Stomach smooth muscle (tissue), 2 donors: Measurements from ENCODE around the gene HMGCLL1.

Experiments used
- H3K27ac ChIP-seq: one replicate; pipeline ENCODE4 v1.7.0; 2013; ENCODE audit warnings: mild to moderate bottlenecking, low read length, inconsistent platforms
- H3K27me3 ChIP-seq, 2 donors: one replicate each; pipeline ENCODE4 v1.7.0; 2013; ENCODE audit warnings: low read length in 2 of 2; ENCODE audit not compliant: insufficient read depth in 2 of 2, control insufficient read depth in 1 of 2
- H3K36me3 ChIP-seq, 2 donors: one replicate each; pipeline ENCODE4 v1.7.0; 2013; ENCODE audit warnings: low read length in 2 of 2; ENCODE audit not compliant: control insufficient read depth in 2 of 2, insufficient read depth in 2 of 2
- H3K4me1 ChIP-seq: one replicate; pipeline ENCODE4 v1.7.0; 2013; ENCODE audit warnings: low read length; ENCODE audit not compliant: control insufficient read depth, insufficient read depth
- H3K4me3 ChIP-seq, 2 donors: one replicate each; pipeline ENCODE4 v1.7.0; 2013; ENCODE audit warnings: low read length in 2 of 2
- H3K9ac ChIP-seq, 2 donors: one replicate each; pipeline ENCODE4 v1.7.0; 2013; ENCODE audit warnings: low read length in 2 of 2, mild to moderate bottlenecking in 1 of 2
- H3K9me3 ChIP-seq, 2 donors: one replicate each; pipeline ENCODE4 v1.7.0; 2013; ENCODE audit warnings: low read length in 2 of 2; ENCODE audit not compliant: control insufficient read depth in 2 of 2
- donor health status: healthy.
- donor health status: Pancreatic carcinoma.

HMGCLL1 gene

GRCh38 chr6:55531496-55531895 lies 47.5 kb downstream of the HMGCLL1 start:
- H3K27me3 ChIP-seq, result no peaks in the 10 kb centered on the region
- H3K27ac ChIP-seq, result no peak overlapping the region
- H3K36me3 ChIP-seq, result no peaks in the 10 kb centered on the region
- no peak overlapping the region for H3K9ac ChIP-seq
- H3K4me1 ChIP-seq, result no peaks in the 10 kb centered on the region
- no peaks in the 10 kb centered on the region for H3K9me3 ChIP-seq
- H3K4me3 ChIP-seq, result no peak overlapping the region

DNA sequence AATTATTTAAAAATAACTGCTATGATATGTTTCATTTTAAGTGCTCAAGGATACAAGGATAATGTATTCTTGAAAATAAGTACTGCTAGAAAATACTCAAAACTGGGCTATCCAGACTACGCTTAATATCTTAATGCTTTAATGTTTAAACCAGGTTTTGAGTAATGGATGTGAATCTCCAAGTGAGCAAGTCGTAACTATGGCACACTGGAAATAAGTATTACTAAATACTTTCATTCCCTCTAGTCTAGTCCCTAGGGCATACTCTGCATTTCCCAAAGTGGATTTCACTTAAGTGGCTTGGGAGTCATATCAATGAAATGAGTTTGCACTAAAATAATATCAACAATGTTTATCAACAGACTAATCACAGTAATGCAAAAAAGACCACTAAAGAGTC lies 48.1 kb downstream of the HMGCLL1 start:
- Histone ChIP-seq H3K36me3 (no peaks in the 10 kb centered on the region), H3K27me3 (no peaks in the 10 kb centered on the region), H3K4me1 (no peaks in the 10 kb centered on the region), H3K9ac (no peak overlapping the region), H3K9me3 (no peaks in the 10 kb centered on the region), H3K27ac (no peak overlapping the region), H3K4me3 (no peak overlapping the region)

DNA sequence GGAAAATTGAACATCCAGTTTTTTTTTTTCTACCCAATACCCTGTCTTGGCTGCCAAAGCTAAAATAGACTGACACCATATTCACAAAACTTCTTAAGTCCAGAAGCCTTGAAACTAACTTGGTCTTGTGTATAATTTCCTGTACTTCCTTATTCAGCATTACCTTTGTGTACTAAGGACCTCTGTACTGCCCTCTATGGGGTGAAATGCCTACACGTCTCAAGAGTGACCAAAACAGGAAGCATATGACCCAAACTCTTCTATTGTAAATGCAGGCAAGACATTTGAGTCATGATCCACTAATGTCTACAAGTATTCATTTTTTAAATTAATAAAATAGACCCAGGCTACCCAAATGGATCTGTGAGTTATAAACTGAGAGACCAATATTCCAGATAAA lies 50.4 kb downstream of the HMGCLL1 start:
- H3K9me3 ChIP-seq, result no peaks in the 10 kb centered on the region
- no peak overlapping the region for H3K9ac ChIP-seq
- H3K36me3 ChIP-seq, result no peaks in the 10 kb centered on the region
- no peak overlapping the region for H3K4me3 ChIP-seq
- H3K4me1 ChIP-seq, result no peaks in the 10 kb centered on the region
- no peak overlapping the region for H3K27ac ChIP-seq
- no peaks in the 10 kb centered on the region for H3K27me3 ChIP-seq

GRCh38 chr6:55524441-55524840 lies 54.6 kb downstream of the HMGCLL1 start:
- Histone ChIP-seq H3K4me1 (no peaks in the 10 kb centered on the region), H3K27ac (no peak overlapping the region), H3K9me3 (no peaks in the 10 kb centered on the region), H3K4me3 (no peak overlapping the region), H3K9ac (no peak overlapping the region), H3K36me3 (no peaks in the 10 kb centered on the region), H3K27me3 (no peaks in the 10 kb centered on the region)

DNA sequence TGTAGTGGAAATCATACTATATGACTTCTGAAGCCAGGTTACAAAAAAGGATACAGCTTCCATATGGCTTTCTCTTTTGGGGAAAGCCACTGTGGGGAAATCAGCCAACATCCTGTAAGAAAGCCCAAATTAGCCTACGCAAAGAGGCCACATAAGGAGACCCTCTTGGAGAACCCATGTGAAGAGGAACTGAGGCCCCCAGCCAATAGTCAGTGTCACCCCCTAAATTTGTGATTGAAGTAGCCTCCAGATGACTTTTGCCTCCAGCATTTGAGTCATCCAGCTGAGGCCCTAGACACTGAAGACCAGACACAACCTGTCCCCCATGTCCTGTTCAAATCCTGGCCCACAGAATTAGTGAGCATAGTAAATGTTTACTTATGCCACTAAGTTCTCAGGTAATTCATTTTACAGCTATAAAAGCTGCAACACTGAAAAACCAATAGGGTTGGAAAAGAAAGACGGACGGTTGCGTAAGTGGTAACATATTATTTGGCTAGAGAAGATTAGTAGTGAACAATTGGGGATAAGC lies 60.4 kb downstream of the HMGCLL1 start:
- H3K36me3 ChIP-seq, result no peaks in the 10 kb centered on the region
- no peaks in the 10 kb centered on the region for H3K27me3 ChIP-seq
- no peaks in the 10 kb centered on the region for H3K9me3 ChIP-seq
- H3K4me3 ChIP-seq, result no peak overlapping the region
- no peak overlapping the region for H3K27ac ChIP-seq
- H3K4me1 ChIP-seq, result no peaks in the 10 kb centered on the region
- no peak overlapping the region for H3K9ac ChIP-seq

DNA sequence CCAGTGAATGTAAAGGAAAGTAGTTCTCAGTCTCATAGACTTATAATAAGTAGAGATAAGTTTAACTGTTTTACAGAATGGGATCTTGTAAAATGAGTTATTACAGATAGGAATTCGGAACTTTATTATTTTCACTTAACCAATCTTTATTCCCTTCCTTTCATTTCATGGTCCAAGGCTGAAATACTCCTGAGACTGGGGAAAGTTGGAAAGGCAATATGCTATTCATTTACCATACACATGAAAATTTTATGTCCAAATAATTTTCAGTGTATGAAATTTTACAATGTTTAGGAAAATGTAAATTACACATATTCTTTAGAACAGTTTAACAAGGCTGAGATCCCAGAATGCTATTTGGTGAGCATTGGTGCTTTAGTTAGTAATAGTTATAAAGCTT lies 62.3 kb downstream of the HMGCLL1 start:
- H3K27me3 ChIP-seq, result no peaks in the 10 kb centered on the region
- H3K27ac ChIP-seq, result no peak overlapping the region
- H3K9ac ChIP-seq, result no peak overlapping the region
- no peaks in the 10 kb centered on the region for H3K36me3 ChIP-seq
- H3K9me3 ChIP-seq, result no peaks in the 10 kb centered on the region
- no peaks in the 10 kb centered on the region for H3K4me1 ChIP-seq
- no peak overlapping the region for H3K4me3 ChIP-seq

DNA sequence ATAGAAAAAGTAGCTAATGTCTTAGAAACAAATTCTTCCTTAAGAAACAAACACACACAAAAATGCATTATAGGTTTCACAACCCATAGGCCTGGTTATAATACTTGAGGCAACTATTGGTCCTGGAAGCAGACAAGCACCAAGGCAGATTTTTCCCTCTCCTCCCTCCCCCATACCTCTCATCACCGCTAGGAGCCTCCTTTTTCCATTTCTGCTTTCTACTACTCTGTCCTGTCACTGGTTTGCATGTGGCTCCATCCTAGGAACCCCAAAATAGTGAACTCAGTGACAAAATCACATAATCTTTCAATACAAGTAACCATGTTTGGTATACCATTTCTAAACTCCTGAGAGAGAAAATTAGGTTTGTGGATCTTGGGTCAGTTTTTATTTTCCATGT lies 66.1 kb downstream of the HMGCLL1 start:
- Histone ChIP-seq H3K4me3 (no peak overlapping the region), H3K36me3 (no peaks in the 10 kb centered on the region), H3K27ac (no peak overlapping the region), H3K4me1 (no peaks in the 10 kb centered on the region), H3K9me3 (no peaks in the 10 kb centered on the region), H3K9ac (no peak overlapping the region), H3K27me3 (no peaks in the 10 kb centered on the region)

- Histone ChIP-seq H3K4me3 (no peak overlapping the region), H3K27me3 (no peaks in the 10 kb centered on the region), H3K36me3 (no peaks in the 10 kb centered on the region), H3K4me1 (no peaks in the 10 kb centered on the region), H3K9ac (no peak overlapping the region), H3K9me3 (no peaks in the 10 kb centered on the region), H3K27ac (no peak overlapping the region)
Measured at GRCh38 chr6:55511122-55511800, 67.7 kb downstream of the HMGCLL1 start.

DNA sequence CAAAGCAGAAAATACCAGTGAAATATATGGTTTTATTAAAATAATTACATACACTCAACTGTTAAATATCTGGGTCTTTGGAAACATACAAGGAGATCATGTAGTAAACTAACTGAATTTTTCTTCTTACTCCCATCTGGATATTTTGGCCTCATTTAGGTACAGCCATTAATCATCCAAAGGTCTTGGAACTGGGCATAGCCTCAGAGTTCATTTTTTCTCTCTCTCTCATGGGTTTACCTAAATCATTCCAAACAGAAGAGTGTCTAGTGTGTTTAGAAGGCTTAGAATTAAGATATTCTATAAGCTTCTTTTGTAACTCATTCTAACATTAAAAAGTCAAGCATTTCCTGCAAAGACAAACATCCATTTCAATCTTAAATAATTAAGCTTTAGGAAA lies 79.4 kb downstream of the HMGCLL1 start:
- Histone ChIP-seq H3K4me3 (no peak overlapping the region), H3K27ac (no peak overlapping the region), H3K4me1 (no peaks in the 10 kb centered on the region), H3K9me3 (no peaks in the 10 kb centered on the region), H3K27me3 (no peaks in the 10 kb centered on the region), H3K36me3 (no peaks in the 10 kb centered on the region), H3K9ac (no peak overlapping the region)

DNA sequence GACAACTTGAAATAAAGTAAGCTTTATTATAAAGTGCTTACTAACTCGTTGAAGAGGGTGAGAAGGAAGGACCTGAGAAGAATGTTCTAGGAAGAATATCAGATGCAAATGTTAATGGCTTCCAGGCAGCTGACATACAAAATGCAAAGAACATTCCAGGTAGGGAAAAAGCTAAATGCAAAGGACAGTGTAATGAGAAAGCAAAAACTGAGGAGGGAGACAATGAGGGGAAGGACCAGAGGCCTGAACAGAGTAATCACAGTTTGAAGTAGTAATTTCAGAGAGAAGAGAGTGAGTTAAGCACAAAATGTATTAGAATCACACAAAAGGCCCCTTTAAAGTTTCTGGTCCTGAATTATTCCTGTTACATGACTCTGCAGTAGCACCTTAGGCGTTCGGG lies 81.3 kb downstream of the HMGCLL1 start:
- no peaks in the 10 kb centered on the region for H3K9me3 ChIP-seq
- no peaks in the 10 kb centered on the region for H3K4me1 ChIP-seq
- H3K36me3 ChIP-seq, result no peaks in the 10 kb centered on the region
- H3K27ac ChIP-seq, result no peak overlapping the region
- H3K9ac ChIP-seq, result no peak overlapping the region
- no peaks in the 10 kb centered on the region for H3K27me3 ChIP-seq
- H3K4me3 ChIP-seq, result no peak overlapping the region

DNA sequence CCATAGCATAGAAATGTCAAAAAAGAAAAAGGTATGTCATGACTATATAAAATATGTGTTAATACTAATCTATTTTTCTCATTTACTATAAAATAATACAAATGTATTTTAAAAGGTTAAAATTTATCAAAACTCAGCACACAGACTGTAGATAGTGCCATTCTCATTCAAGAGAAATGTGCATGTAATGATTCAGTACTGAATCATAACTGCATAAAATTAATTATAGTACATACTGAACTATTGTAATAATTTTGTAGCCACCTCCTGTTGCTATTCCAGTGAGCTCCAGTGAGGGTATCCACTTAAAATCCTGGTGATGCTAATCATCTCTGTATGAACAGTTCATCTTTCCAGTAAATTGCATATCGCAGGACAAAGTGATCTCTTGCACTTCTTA lies 82.8 kb downstream of the HMGCLL1 start:
- no peaks in the 10 kb centered on the region for H3K27me3 ChIP-seq
- H3K27ac ChIP-seq, result no peak overlapping the region
- H3K9me3 ChIP-seq, result no peaks in the 10 kb centered on the region
- no peaks in the 10 kb centered on the region for H3K4me1 ChIP-seq
- no peaks in the 10 kb centered on the region for H3K36me3 ChIP-seq
- no peak overlapping the region for H3K9ac ChIP-seq
- no peak overlapping the region for H3K4me3 ChIP-seq
